ENCODE measurements around the gene SPN.

- TF ChIP-seq, protein P1, sequence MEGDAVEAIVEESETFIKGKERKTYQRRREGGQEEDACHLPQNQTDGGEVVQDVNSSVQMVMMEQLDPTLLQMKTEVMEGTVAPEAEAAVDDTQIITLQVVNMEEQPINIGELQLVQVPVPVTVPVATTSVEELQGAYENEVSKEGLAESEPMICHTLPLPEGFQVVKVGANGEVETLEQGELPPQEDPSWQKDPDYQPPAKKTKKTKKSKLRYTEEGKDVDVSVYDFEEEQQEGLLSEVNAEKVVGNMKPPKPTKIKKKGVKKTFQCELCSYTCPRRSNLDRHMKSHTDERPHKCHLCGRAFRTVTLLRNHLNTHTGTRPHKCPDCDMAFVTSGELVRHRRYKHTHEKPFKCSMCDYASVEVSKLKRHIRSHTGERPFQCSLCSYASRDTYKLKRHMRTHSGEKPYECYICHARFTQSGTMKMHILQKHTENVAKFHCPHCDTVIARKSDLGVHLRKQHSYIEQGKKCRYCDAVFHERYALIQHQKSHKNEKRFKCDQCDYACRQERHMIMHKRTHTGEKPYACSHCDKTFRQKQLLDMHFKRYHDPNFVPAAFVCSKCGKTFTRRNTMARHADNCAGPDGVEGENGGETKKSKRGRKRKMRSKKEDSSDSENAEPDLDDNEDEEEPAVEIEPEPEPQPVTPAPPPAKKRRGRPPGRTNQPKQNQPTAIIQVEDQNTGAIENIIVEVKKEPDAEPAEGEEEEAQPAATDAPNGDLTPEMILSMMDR (IDR thresholded peaks at IDR 0.05), result no peak
- no peak for TF ChIP-seq POLR2A (IDR thresholded peaks at IDR 0.05)
These were observed 46.0 kb downstream of the SPN start for GRCh38 chr16:29708917-29709600.

Measured in ovary (tissue), 3 donors.